ENCODE data around the gene MAST3.
A peak's percentile ranks its signal among the peaks of the same experiment; 100 is the strongest.
"Not testable (repeated sequence)": the region's sequence is repeated elsewhere in the genome, so short reads cannot be mapped to it uniquely, and the experiment has no call there.

Gene MAST3

GRCh38 chr19:18089096-18089541 is 8.5 kb upstream of the MAST3 start:
- DNase-seq = peak; percentile 73

GRCh38 chr19:18089726-18090125 is 7.9 kb upstream of the MAST3 start:
- DNase-seq = no peak

GRCh38 chr19:18090545-18091216 is 6.9 kb upstream of the MAST3 start:
- no peak for DNase-seq

GRCh38 chr19:18091217-18091608 is 6.4 kb upstream of the MAST3 start:
- peak; percentile 91 for DNase-seq

- no peak for DNase-seq
These were observed 4.0 kb upstream of the MAST3 start for GRCh38 chr19:18093439-18094161.

DNA sequence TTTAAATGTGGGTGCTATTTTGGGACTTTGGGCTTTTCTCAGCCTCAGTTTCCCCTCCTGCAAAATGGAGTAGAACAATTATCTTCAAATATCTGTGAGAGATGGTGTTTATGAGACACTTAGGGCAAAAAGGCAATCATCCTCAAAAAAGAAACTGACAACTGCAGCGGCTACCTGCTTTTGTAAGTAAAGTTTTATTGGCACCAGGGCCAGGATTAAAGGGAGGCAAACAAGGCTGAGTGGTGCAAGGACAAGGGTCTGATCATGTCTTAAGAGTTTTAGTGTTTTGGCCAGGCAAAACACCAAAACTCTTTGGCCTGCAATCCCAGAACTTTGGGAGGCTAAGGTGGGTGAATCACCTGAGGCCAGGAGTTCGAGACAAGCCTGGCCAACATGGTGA is 1.3 kb upstream of the MAST3 start:
- DNase-seq = no peak

GRCh38 chr19:18097993-18098890 is 664 bp downstream of the MAST3 start:
- no peak for DNase-seq

DNA sequence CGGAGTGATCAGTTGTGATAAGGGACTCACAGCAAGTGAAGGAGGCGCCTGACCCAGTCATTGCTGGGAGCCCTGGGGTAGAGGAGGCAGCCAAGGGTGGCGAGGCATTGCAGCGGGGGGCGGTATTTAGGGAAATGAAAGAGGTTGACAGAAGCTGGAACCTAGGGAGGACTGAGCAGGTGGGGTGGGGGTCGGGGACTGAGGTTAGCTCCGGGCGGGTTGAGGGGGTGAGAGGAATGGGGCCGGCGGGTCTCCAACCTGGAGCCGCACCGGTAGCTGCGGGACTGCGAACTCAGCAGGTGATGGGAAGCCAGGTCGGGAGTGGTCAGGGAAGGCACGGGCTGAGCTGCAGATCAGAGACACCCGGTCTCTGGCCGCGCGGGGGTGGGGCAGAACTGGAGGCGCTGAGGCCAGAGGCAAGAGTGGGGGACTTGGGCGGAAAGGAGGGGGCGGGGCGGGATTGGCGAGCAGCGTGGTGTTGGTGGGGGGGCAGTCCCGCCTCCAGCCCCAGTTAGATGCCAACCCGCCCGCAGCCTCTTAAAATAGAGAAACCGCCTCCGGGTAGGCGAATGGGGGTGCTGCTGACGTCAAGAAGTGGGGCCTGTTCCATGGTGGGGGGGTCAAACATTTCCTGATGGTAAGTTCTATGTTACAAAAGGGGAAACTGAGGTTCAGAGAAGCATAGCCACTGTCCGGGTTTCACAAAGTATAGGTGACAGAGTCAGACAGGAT is 1.5 kb downstream of the MAST3 start:
- peak; percentile 62 for DNase-seq

DNA sequence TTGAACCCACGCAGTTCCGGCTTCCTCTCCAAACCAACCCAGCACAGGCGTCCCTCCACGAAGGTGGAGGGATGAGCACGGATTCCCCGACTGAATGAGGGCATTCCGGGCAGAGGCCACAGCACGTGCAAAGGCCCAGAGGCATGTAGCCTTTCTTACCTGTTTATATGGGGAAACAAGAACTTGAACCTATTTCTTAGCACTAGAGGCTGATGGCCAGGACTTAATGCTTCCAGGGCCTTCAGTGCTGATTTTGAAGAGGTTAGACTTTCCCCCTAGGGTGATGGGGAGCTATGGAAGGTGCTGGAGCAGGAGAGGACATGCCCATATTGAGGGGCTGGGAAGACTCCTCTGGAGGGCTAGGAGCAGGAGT is 2.0 kb downstream of the MAST3 start:
- DNase-seq = no peak

GRCh38 chr19:18100710-18101109 is 3.1 kb downstream of the MAST3 start:
- no peak for DNase-seq

DNA sequence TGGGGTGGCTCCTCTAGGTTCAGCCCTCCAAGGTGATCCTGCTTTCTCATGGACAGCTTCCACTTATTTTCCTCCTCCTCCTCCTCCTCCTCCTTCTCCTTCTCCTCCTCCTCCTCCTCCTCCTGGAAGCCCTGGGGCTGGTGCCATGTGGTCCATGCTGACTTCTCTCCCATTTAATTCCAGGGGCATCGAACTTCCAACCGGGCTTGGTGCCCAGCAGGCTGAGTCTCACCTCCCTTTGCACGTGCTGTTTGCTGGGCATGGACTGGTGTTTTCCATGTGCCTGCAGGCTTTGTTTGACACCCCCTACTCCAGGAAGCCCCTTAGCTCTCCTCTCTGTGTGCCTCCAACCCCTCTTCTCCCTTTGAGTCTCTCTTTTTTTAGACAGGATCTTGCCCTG is 3.7 kb downstream of the MAST3 start:
- no peak for DNase-seq

DNA sequence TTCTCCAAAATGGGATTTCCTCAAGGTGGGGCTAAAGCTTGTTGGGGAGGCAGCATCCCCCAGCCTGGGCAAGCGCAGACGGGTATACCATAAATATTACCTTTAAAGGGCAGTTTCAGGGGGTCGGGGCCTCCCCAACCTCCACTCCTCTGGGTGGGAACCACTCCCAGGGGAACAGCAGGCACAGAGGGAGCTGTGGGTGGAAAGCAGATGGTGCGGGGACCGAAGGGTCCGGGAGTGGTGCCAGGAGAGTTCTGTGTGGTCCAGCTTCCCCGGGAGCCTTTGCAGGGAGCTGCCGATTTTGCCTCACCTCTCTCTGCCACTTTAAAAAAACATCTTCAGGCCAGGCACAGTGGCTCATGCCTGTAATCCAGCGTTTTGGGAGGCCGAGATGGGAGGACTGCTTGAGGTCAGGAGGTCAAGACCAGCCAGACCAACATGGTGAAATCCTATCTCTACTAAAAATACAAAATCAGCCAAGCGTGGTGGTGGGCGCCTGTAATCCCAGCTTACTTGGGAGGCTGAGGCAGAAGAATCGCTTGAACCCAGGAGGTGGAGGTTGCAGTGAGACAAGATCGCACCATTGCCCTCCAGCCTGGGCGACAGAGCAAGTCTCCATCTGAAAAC is 5.5 kb downstream of the MAST3 start:
- DNase-seq = no peak

DNA sequence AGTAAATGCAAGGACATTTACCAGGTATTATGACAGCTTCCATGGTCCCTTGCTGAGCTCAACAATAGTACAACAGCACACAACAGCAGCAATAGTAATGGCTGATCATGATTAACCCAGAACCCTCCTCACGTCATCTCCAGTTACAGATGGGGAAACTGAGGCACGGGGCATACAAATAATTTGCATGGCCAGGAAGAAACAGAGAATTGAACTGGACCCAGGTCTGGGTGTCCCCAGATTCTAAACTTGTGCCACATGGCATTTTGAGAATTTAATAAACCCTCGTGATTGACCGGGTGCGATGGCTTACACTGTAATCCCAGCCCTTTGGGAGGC is 7.2 kb downstream of the MAST3 start:
- no peak for DNase-seq

DNA sequence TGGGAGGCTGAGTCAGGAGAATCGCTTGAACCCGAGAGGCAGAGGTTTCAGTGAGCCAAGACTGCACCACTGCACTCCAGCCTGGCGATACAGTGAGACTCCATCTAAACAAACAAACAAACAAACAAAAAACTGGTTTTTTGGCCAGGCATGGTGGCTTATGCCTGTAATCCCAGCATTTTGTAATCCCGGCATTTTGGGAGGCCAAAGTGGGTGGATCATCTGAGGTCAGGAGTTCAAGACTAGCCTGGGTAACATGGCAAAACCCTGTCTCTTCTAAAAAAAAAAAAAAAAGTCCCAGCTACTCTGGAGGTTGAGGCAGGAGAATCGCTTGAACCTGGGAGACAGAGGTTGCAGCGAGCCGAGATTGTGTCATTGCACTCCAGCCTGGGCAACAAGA is 7.7 kb downstream of the MAST3 start:
- DNase-seq = not testable (repeated sequence)

GRCh38 chr19:18107235-18107634 is 9.7 kb downstream of the MAST3 start:
- no peak for DNase-seq

DNA sequence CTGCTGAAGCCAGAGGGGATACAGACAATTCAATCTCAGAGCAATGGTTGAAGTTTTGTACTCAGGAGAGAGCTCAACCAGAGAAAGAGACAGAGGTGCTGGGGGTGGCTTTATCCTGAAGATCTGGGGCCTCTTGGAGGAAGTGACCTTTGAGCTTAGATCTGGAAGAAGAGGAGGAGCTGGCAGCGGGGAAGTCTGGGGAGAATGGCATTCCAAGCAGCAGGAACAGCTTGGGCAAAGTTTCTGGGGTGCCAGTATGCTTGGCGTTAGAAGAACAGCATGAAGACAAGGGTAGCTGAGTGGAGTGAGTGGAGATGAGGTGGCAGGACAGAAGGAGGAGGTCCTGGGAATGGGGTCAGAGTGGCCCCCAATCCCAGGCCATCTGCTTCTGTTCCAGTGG is 11.3 kb downstream of the MAST3 start:
- DNase-seq = no peak

GRCh38 chr19:18109341-18109732 is 11.8 kb downstream of the MAST3 start:
- DNase-seq = no peak

- peak; percentile 75 for DNase-seq
These were observed 12.4 kb downstream of the MAST3 start for GRCh38 chr19:18109733-18110608.

DNA sequence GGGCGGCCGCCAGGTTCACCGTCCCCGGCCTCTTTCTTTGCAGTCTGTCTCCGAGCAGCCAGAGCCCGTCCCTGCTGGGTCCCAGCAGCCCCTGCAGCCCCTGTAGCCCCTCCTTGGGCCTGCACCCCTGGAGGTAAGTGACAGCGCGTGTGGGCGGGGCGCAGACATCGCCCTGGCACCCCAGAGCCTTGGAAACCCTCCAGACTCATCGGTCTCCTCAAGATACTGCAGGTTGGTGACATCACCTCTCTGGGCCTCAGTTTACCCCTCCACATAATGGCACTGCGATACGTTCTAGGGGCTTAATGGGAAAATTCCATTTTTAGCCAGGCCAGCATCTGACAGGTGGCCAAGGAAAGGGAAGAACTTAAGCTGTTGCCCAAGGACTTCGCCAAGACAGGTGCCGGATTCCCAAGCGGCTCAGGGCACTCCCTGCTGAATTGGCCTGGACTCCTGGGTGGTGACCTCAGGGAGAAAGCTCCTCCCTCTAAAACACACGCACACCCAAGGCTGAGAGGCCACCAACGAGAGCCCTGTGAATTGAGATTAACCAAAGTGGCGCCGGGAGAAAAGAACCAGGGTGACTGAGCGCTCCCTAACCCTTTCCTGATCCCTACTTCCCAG is 13.1 kb downstream of the MAST3 start:
- no peak for DNase-seq

- peak; percentile 90 for DNase-seq
These were observed 15.5 kb downstream of the MAST3 start for GRCh38 chr19:18112989-18113478.

DNA sequence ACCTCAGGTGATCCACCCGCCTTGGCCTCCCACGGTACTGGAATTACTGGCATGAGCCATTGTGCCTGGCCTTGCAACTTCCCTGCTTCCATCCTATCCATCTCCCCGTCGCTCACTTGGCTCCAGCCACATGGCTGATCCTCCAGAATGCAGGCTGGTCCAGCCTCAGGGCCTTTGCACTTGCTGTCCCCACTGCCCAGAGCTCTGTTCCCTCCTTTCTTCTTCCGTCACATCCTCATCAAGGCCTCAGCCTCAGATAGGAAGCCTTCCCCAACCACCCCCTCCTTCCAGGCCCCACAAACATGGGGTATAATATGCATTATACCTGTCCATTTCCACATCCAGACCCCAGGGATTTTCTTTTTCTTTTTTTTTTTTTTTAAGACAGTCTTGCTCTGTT is 16.2 kb downstream of the MAST3 start:
- no peak for DNase-seq
